HG02759 (cell line): ENCODE results near the gene INSC.
A peak's percentile ranks its signal among the peaks of the same experiment; 100 is the strongest.

Source experiments
- ATAC-seq: cut with Tn5 transposase; IDR thresholded peaks from one replicate; pipeline ENCODE4 v1.9.1; 2021; ENCODE audit warnings: mild to moderate bottlenecking, moderate library complexity; ENCODE audit not compliant: unreplicated experiment

Gene INSC

DNA sequence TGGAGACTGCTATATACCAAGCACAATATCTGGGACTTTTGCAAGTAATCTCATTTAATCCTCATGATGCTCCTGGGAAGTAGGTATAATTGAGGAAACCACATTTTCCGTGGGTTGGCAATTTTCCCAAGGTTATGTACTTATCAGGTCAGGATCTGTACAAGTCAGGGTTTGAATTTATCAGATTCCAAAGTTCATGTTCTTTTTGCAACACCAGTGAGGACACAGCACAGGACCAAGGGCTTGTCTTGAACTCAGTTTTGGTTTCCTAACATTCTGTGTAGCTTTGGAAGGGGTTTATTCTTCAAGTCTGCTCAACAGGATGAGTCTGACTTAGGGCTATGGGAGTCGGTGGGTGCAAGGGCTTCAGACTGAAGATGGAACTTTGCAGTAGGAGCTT, 30.4 kb downstream of the INSC start:
- ATAC-seq = no peak

DNA sequence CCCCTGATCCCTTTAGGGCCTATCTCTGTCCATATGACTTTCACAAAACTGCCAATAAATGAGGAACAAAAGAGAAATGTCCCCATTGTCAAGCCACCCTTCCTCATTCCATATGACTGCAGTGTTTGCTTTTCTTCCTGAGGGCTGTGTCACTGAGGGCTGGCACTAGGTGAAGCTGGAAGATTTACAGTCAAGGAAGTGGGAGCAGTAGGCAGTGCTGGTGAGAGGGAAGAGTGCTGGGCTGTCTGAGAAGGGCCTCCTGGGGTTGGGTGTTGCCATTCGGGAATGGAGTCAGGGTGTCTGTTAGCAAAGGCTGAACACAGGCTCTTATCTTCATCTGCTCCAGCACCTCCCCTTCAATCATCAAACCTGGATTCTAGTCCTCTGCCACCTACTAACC, 30.9 kb downstream of the INSC start:
- ATAC-seq = no peak

DNA sequence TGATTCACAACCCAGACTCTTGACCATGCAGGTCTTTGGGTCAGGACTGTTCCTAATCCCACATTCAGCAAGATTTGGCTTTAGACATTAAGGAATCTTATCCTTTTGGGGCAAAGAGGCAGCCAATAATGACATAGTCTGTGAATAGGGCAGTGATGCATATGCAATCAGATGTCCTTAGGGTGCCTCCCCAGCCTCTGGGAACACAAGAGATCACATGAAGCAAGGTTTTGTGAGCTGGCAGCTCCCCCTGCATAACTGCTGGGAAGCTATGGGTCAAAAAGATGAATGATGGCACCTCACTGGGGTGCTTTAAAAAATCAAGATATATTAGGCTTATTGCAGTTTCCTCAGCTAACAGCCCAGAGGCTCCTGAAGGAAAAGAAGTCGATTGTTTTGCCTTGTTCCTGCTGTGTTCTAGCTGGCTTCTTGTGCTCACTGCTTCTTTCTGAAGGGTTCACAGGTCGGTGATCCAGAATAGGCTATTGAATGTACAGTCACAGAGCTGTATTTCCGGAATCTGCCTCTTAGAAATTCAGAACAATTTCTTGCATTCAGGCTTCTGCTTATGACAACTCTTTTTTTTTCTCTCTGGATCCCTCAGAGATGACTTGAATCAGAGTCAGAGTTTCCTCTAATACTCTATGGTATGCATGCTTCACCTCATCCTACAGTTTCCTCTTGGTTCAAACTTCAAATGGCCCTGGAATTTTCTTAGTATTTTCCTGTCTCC, 31.7 kb downstream of the INSC start:
- ATAC-seq = no peak

DNA sequence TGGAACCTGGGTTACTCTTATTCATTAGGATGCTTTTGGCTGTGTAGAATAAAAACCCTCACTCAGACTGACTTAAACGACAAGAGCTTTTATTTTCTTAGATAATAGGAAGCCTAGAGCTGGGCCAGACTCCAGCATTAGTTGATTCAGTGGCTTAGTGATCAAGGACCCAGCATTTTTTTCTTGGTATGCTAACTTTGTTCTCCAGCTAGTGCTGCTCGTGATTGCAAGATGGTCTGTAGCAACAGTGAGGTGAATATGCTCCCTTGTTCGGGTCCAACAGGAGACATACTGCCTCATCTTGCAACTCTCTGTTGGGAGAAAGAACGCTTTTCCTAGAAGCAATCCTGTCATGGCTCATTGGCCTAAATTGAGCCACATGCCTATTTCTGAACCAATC, 33.4 kb downstream of the INSC start:
- ATAC-seq = no peak

DNA sequence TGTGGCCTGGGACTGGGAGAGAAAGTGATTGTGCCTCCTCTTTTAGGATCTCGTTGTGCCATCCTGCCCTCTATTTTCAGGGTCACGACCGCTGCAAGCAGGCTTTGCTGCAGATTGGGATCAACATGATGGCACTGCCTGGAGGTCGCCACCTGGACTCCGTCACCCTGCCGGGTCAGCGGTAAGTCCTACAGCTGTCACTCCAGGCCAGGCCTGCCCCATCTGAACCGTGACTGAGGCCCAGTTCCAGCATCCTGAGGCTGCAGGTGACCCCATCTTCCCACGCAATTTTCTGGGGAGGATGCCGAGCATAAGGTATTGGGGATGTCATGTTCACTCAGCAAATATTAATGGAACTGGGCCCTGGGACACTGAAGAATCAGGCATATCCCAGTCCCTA, 34.3 kb downstream of the INSC start:
- no peak for ATAC-seq

DNA sequence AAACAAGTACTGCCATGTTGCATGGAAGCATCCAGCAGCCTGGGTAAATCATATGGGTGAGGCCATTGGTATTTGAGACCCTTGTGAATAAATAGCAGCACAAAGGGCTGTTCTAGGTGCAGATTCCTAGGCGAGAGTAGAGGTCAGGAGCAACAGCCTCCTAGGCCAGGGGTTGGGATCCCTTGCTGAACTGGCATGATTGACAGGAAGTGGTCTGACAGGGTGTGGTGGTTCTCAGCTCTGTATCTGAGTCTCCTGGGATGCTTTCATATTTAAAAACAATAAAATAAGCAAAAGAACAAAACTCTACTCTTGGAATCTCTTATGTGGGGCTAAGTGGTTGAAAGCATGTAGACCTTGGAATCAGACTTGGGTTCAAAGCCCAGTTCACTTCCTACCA, 35.8 kb downstream of the INSC start:
- ATAC-seq = no peak

DNA sequence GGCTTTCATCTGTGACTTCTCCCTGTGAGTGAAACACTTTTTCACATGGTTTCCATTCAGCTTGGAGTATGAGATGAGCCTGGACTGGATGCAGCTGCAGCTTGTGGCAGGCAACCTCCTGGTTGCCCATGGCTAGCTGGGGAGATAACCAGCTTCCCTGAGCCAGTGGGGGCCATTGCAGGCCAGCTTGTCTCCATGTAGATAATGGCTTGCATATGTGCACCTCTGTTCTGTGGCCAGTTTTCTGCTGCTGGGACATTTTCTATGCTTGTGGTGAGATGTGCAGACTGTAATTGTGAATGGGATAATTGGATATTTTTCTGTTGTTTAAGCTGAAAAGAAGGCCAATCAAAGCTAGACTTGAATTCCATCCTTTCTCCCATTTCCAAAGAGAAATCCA, 38.5 kb downstream of the INSC start:
- no peak for ATAC-seq

DNA sequence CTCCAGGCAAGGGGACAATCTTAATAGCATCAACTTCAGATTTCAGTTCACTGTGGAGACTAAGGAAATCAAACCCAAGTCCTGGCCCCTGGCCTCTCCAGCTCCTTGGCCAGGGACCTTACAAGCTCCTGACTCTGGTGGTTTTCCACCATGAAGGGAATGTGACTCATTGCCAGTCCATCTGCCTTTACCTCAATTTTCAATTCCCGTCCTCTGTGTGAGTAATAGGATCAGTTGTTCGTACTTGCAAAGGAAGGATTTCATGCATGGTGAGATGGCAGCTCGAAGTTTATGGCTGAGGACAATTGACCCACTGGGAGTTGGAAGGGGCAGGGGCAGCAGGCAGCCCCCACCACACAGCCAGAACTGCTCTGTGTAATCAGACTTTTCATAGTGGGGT, 42.5 kb downstream of the INSC start:
- no peak for ATAC-seq

DNA sequence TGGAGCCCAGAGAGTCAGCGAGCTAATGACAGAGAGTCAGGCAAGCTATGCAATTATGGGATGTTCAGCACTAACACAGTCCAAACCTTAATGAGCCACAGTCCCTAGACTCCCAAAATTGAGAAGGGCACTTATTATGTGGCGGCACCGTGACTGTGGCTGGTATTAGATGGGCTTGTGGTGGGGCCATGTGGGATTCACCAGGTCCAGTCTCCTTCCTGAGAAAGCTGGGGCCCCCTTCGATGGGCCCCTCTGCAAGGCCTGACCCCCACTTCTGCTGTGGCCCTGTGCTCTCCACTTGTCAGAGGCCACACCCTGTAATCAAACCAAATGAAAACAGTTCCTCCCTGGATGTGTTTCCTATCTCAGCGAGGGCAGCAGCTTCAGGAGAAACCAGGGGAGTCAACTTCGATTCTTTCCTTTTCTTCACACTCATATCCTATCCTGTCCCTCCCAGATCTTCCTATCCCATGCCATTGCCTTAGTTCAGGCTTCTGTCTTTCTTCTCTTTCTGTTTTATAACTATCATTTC, 42.9 kb downstream of the INSC start:
- ATAC-seq = no peak

DNA sequence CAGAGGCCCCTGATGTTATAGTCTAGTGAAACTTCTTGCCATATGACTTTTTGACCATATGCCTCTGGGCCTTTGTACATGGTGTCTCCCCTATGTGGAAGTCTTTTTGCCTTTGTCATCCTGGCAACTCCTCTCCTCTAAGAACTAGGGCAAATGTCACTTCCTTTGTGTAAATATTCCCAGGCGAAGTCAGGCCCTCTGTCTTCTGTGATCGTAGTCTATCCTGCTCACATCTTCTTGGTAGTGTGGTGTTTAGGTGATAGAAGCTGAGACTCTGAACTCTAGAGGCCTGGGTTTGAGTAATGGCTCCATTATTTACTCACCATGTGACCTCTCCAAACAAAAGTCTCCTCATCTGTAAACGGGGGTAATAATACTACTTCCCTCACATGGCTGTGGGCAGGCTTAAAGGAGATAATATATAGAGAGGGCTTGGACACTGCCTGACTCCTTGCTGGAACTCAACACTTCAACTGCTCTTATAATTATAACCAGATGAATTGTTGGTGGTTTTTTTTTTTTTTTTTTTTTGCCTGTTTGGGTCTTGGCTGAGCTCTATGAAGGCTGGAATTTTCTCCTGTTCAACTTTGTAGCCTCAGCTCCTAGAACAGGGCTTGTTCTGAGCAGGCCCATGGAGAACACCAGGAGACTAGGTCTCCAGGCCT, 43.8 kb downstream of the INSC start:
- ATAC-seq = no peak

DNA sequence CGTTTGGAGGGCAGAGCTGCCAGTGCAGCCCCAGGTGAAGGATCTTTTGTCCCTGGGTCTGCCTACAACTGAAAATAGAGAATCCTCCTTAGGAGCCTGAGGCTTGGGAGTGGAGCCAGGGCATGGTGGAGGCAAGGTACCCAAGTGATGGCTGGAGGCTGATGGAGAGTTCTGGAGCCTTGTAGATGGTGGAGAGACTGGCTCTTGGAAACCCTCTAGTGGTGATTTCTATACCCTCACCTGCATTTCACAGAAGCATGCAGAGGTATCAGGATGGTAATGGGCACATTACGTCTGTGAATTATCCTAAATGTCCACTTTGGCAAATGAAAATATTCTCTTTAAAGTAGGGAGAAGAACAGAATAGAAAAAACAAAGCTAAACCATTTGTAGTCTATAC, 44.4 kb downstream of the INSC start:
- ATAC-seq = peak; percentile 86

DNA sequence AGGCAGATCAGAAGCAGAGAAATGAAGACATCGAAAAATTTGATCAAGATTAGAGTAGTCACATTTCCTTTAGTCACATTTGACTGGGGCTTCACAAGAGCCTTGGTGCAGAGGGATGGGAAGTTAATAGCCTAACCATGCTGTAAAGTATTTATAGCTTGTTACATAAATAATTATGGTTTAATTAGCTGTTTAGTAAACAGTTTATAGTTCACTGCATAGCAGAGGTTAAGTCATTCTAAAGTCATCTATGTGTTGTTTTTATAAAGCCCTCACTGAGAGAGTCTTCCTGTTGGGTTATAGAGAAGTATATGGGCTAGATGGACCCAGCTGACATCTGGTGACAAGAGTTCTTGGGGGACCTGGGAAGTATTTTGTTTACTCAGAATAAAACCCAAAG, 47.1 kb downstream of the INSC start:
- no peak for ATAC-seq

DNA sequence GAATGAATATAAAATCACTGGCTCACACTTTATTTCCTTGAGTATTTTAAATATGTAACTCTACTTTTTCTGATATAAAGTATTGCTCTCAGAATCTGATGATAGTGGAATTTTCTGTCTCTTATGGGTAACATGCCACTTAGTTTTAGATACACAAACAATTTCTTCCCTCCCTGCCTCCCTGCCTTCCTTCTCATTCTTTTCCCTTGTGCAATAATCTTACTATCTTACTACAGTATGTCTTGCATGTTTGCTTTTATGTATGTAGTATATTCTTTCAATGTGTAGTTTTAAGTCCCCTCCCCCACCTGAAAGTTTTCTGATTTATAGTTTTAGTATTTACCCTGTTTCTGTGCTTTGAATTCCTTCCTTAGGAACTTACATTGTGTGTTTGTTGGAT, 48.4 kb downstream of the INSC start:
- no peak for ATAC-seq

DNA sequence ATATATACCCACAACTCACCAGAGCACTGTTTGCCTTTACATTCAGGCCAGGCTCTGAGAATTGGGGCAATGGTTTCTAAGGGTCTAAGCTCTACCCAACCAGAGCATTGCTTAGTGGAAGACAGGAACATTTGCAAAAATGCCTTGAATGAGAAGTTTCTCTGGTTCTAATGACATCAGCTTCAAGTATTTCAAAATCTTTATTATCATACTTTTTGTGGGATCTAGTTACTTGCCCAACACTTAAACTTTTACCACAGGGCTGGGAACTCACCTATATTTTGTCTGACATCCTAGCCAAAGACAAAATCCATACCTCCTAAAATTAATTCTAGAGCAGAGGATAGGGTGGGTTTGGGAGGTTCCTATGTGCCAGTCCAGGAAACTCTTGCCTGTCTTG, 51.5 kb downstream of the INSC start:
- no peak for ATAC-seq

DNA sequence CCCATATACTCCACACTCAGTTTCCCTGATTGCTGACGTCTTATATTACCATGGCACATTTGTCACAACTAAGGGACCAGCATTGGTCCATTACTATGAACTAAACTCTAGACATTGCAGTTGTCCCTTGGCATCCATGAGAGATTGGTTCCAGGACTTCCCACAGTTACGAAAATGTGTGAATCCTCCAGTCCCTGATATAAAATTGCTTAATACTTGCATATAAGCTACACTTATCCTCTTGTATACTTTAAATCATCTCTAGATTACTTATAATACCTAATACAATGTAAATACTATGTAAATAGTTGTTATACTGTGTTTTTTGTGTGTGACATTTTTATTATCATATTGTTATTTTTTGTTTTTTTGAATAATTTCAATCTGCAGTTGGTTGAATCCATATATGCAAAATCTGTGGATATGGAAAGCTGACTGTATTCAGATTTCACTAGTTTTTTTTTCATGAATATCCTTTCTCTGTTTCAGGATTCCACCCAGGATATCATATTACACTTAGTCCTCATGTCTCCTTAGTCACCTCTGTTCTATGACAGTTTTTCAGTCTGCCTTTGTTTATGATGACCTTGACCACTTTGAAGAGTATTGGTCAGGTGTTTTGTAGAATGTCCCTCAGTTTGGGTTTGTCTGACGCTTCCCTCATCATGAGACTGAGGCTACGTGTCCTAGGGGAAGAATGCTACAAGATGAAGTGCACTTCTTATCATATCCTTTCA, 55.3 kb downstream of the INSC start:
- no peak for ATAC-seq

DNA sequence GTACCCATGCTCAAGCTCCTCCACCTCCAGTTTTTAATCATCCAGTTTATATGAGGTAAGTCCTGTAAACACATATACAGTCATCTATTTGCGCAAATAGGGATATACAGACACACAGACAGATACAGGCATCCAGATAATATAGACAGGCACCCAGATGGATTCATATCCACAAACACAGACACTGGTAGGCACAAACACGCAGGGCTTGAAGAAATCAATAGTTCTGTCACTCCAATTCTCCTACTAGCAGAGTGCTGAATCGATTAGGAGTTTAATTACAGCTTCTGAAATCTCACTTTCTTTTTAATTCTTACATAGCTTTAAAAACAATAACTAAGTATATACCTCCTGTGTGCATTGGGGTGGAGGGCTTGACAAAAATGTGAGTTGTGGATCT, 56.0 kb downstream of the INSC start:
- ATAC-seq = no peak

DNA sequence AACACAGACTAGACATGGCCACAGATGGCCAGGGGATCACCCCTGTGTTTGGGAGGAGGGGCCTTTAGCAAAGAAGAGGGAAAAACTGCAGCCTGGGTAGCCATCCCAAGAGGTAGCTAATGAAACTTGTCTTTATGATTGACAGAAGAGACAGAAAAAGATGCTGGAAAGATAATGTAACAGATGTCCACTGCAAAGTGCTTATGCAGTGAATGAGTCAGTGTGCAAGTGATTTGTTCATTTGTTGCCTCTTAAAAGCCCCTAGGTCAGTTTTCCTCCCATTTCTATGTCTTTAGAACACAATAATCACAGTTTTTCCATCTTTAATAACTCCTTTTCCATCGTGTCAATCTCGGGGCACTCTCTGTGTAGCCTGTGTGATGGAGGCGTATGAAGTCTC, 57.2 kb downstream of the INSC start:
- ATAC-seq = no peak

DNA sequence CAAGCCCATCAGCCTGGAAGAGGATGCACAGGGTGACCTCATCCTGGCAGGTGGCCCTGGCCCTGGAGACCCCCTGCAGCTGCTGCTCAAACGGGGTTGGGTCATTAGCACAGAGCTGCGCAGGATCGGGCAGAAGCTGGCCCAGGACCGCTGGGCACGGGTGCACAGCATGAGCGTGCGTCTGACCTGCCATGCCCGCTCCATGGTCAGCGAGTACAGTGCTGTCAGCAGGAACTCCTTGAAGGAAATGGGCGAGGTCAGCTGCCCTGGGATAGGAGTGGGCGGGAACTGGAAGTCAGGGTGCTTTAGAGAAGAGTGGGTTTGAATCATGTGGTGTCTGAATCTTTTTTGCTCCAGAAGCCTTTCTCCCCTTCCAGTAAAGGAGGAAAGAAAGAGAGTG, 61.1 kb downstream of the INSC start:
- no peak for ATAC-seq

DNA sequence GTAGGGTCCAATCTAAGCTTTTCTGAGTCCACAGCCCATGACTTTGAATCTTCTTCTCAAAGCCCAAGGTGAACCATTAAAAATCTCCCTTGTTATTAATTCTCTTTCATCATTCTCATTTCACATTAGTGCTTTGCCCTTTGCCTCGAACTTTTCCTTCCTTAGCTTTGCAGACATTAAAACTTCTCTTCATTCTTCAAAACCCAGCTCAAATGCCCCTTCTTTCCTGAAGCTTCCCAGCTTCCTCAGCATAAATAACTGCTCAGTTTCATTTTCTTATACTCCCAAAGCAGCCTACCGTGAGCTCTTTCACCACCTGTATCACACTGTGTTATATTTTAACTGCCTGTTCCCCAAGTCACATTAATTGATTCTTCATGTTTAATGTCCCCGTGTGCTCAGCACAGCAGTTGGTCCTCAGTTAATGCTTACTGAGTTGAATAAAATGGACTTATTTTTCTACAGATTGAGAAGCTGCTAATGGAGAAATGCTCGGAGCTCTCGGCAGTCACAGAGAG, 62.0 kb downstream of the INSC start:
- ATAC-seq = no peak

DNA sequence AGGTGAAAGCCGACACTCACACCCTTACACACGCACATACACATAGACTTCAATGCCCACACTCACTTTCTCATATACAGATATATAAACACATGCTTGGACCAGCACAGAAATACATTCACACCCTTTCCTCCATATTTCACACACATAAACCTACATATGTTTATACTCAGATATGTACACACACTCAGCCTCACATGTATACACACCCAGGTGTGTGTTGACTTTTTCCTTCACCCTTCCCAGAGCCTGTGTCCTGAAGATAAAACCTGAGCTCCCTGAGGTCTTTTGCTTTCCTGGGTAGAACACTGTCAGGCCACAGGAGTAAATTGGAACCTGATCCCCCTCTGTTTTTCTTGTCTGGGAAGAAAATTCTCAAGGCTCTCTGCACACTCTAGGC, 62.8 kb downstream of the INSC start:
- ATAC-seq = no peak

DNA sequence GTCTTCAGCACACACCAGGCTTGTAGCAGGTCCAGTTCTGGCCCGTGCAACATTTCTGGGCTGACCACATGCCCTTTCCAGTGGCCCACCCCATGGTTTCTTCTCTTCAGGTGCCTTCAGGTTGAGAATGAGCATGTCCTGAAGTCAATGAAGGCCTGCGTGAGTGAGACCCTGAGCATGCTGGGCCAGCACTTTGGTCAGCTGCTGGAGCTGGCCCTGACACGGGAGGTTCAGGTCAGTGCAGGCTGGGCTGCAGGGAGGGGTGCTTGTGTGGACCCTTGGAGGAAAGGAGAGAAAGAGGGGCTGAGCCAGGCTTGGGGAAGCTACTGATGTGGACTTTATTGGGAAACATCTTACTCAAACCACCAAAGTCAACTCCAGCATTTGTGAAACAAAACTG, 63.5 kb downstream of the INSC start:
- no peak for ATAC-seq

DNA sequence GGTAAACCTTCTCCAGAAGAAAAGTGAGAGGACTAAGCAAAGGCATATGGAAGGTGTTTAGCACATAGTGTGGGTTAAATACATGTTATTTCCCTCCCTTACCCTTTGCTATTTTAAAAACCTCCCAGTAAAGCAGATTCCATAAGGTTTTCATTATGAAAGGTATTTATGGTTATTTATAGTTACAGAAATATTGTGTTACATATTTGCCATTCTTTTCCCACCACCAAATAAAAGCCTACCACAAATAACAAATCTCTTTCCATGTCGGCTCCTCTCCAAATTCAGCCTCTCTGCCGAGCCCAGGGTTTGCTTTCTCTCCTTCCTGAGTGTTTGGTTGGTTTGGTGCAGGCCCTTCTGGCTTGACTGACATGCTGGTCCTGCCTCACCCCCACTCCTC, 64.4 kb downstream of the INSC start:
- ATAC-seq = no peak
